Measurements from ENCODE around the gene INCENP.
A peak's percentile ranks its signal among the peaks of the same experiment; 100 is the strongest.
"Not testable (repeated sequence)": the region's sequence is repeated elsewhere in the genome, so short reads cannot be mapped to it uniquely, and the experiment has no call there.

The INCENP gene

DNA sequence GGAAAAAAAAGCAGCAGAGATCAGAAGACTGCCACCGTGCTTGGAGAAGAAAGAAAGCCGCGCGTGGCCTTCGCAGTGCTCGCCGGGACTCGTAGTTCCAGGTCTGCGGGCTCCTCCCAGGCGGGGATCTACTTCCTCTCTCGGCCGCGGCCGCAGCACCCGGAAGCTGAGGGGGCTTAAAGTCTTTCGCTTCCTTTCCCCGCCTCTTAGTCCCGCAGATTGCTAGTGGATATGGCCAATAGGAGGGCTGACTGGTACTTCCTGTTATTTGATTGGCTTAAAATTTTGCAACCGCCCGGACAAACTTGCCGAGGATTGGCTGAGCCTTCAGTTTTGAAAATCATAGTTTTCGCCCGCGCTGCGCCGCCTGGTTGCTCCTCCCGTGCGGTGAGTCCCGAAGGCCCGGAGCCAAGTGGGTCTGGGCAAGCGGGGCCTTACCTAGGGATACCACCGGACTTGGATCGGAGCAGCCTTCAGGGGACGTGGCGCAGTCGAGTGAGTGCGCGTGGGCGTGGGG, at the start of gene INCENP:
Gene INCENP, plus strand, starts transcription at position 343 of the 517 bp plus-strand sequence. CDS start 4,151 bp downstream, outside the sequence.
- DNase-seq: peak; percentile 90

GRCh38 chr11:62075438-62075837, 48.4 kb upstream of the INCENP start:
- DNase-seq: no peak

DNA sequence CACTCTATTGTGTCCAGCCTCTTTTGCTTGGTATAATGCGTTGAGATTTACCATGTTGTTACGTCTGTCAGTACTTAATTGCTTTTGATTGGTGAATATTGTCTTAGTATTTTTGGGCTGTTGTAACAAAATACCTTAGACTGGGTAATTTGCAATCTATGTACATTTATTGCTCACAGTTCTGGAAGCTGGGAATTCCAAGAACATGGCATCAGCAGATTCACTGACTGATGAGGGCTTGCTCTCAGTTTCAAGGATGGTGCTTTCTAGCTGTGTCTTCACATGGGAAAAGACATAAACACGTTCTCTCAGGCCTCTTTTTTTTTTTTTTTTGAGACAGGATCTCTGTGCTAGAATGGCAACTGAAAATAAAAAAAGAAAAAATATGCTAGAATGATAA, 46.7 kb upstream of the INCENP start:
- no peak for DNase-seq

DNA sequence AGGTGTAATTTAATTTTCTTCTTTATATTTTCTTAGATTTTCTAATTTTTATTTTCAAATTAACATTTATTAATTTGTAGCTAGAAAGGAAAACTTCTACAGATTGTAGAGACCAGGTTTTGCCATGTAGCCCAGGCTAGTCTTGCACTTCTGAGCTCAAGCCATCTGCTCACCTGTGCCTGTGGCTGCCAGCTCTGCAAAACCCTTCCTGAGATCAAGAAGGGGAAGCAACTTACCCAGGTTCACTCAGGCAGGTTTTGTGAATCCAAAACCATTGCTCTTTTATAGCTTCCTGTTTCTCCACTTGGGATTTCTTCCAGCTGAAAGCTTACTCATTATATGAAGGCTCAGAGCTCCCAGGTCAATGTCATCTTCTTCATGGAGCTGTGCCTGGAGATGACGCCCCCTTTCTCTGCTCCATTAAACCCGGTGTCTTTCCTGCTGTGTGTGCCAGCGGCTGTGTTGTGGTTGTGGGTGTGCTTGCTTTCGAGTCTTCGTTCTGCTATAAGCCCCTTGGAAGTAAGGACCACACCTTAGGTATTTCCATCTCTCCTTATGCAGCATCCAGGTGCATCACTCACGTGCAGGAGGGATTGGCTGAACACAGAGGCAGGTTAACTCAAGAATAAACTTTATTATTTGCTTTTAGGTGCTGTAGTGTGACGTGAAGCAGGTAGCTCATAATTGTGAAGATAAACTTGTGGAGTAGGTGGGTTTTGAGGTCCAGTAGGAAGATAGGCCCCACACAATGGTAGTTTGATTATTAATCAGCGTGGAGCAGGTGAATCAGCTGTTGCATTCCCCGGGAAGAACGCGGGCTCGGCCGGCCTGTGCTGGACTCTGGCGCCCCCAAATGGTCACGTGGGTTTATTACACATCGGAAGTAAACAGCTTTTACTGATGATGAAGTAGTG, 42.2 kb upstream of the INCENP start:
- DNase-seq: peak; percentile 79

GRCh38 chr11:62082292-62082657, 41.5 kb upstream of the INCENP start:
- no peak for DNase-seq

GRCh38 chr11:62084801-62085200, 39.0 kb upstream of the INCENP start:
- not testable (repeated sequence) for DNase-seq

GRCh38 chr11:62087694-62088093, 36.1 kb upstream of the INCENP start:
- no peak for DNase-seq

GRCh38 chr11:62088331-62088933, 35.4 kb upstream of the INCENP start:
- no peak for DNase-seq

GRCh38 chr11:62103141-62103540, 20.7 kb upstream of the INCENP start:
- no peak for DNase-seq

DNA sequence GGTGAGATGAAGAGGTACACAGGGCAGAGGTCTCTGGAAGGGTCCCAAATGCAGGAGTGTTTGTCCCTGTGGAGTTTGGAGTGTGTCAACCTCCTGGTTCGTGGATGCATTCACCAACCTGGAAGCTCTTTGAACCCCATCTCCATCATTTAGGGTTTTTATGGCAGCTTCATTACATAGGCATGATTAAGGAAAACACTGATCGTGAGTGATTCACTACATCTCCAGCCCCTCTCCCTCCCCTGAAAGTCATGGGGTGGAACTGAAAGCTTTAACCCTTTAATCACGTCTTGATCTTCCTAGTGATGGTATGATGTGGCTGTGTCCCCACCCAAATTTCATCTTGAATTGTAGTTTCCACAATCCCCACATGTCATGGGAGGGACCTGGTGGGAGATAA, 19.8 kb upstream of the INCENP start:
- no peak for DNase-seq

- DNase-seq: no peak
Measured at GRCh38 chr11:62104816-62105653, 18.8 kb upstream of the INCENP start.

- DNase-seq: no peak
Measured at GRCh38 chr11:62105667-62106191, 18.1 kb upstream of the INCENP start.

- DNase-seq: no peak
Measured at GRCh38 chr11:62108017-62108750, 15.6 kb upstream of the INCENP start.

DNA sequence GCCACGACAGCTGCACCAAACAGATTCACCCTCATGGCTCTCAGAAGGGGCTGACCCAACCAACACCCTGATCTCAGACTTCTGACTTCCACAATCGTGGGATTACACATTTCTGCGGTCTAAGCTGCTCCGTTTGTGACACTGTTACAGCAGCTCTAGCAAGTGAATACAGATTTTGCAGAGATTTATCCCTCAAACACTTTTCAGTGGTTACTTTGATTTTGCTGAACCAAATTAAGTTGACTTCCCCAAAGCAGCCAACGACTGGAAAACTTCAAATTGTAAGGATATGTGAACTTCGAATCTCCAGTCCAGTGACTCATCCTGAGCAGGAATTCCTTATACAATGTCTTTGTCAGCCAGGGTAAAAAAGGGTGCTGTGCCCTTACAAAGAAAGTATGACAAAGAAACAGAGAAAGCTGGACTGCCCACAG, 14.8 kb upstream of the INCENP start:
- DNase-seq: no peak

- DNase-seq: no peak
Measured at GRCh38 chr11:62115085-62115694, 8.6 kb upstream of the INCENP start.

DNA sequence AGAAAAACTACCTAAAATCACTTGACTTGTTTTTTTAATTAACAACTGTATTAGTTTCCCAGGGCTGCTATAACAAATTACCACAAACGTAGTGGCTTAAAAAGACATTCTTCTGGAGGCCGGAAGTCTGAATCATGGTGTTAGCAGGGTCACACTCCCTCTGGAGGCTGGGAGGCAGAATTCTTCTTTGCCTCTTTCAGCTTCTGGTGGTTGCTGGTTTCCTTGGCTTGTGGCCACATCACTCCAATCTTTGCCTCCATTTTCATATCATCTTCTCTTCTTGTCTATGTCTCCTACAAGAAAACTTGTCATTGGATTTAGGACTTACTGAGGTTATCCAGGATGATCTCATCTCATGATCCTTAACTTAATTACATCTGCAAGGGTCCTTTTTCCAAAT, 7.4 kb upstream of the INCENP start:
- DNase-seq: no peak

GRCh38 chr11:62119569-62119968, 4.2 kb upstream of the INCENP start:
- DNase-seq: no peak

- DNase-seq: no peak
Measured at GRCh38 chr11:62120001-62120400, 3.8 kb upstream of the INCENP start.

- no peak for DNase-seq
Measured at GRCh38 chr11:62120431-62120830, 3.4 kb upstream of the INCENP start.

GRCh38 chr11:62122076-62122475, 1.7 kb upstream of the INCENP start:
- no peak for DNase-seq

All from activated T-cell treated with anti-CD3 and anti-CD28 coated beads for 4 hours (primary cell).